CD4-positive, alpha-beta T cell treated with Interleukin-2 at 100 ng/mL for 4 hours (primary cell): ENCODE results near the gene SIM2.

Experiments
- DNase-seq: peaks from one replicate; pipeline ENCODE4 v3.0.0-alpha.2; 2020; ENCODE audit warnings: low spot score

The SIM2 gene

GRCh38 chr21:36710729-36711048 lies 11.8 kb downstream of the SIM2 start:
- no peak for DNase-seq

DNA sequence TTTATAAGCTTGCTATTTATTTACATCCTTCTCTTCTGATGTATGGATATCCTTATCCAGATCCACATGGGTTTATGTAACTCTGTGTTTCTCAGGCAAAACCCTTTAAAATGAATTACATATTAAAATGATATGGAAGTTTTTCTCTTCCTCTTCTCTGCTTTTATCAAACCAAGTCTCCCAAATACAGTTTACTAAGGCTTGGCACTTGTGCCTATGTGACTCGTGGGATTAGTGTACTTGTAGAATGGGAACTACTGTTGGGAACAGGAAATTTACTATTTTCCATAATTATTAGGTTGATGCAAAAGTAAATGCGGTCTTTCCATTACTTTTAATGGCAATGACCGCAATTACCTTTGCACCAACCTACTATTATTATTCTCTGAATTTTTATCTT lies 14.8 kb downstream of the SIM2 start:
- DNase-seq, result no peak

GRCh38 chr21:36716387-36716786 lies 17.5 kb downstream of the SIM2 start:
- no peak for DNase-seq

GRCh38 chr21:36716836-36717235 lies 17.9 kb downstream of the SIM2 start:
- DNase-seq, result no peak

GRCh38 chr21:36717976-36718375 lies 19.1 kb downstream of the SIM2 start:
- DNase-seq, result no peak

- no peak for DNase-seq
Observed at GRCh38 chr21:36718951-36719501, 20.1 kb downstream of the SIM2 start.

GRCh38 chr21:36719614-36720013 lies 20.7 kb downstream of the SIM2 start:
- DNase-seq, result no peak

- DNase-seq, result no peak
Observed at GRCh38 chr21:36721817-36722216, 22.9 kb downstream of the SIM2 start.

- DNase-seq, result no peak
Observed at GRCh38 chr21:36722370-36723368, 23.8 kb downstream of the SIM2 start.

DNA sequence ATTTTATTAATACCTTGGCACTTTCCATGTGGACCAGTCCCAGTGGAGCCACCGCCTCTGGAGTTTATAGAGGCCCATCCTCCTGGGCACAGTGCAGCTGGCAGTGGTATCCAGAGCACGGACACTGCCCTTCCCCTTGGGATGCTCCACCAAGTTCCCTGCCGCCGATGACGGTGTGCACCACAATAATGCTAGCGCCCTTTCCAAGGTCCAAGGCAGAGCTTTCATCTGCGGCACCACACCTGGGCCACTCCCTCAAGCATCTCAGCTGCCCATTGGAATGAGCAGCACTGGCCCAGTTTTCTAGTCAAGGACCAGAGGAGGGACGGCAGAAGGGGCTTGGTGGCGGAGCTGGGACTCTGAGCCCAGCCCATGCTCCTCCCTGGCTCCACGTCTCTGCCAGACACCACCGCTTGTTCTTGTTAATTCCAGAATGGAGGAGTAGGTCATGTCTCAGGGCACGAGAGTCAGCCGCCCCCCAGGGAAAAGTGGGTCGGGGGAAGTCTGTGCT lies 24.5 kb downstream of the SIM2 start:
- no peak for DNase-seq

GRCh38 chr21:36724660-36725059 lies 25.7 kb downstream of the SIM2 start:
- no peak for DNase-seq

- no peak for DNase-seq
Observed at GRCh38 chr21:36725793-36726386, 27.0 kb downstream of the SIM2 start.

DNA sequence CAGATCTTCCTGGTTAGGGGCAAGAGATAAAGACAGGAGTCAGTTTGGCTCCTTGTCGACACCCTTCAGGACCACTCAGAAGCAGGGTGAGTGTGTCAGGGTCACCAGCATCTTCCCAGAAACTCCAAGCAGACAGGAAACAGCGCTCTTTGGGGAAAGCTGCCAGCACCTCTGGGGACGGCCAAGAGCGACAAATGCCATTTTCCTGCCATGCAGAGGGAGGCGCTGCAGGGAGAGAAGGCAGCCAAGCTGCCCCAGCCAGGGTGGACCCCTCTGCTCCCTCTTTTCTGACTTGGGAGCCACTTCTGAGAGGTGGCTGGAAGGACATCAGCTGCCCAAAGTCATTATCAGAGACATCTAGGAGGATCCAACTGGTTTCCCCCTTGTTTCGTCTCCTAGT lies 29.0 kb downstream of the SIM2 start:
- no peak for DNase-seq

GRCh38 chr21:36728371-36729111 lies 29.6 kb downstream of the SIM2 start:
- DNase-seq, result no peak

- no peak for DNase-seq
Observed at GRCh38 chr21:36729310-36729970, 30.5 kb downstream of the SIM2 start.

DNA sequence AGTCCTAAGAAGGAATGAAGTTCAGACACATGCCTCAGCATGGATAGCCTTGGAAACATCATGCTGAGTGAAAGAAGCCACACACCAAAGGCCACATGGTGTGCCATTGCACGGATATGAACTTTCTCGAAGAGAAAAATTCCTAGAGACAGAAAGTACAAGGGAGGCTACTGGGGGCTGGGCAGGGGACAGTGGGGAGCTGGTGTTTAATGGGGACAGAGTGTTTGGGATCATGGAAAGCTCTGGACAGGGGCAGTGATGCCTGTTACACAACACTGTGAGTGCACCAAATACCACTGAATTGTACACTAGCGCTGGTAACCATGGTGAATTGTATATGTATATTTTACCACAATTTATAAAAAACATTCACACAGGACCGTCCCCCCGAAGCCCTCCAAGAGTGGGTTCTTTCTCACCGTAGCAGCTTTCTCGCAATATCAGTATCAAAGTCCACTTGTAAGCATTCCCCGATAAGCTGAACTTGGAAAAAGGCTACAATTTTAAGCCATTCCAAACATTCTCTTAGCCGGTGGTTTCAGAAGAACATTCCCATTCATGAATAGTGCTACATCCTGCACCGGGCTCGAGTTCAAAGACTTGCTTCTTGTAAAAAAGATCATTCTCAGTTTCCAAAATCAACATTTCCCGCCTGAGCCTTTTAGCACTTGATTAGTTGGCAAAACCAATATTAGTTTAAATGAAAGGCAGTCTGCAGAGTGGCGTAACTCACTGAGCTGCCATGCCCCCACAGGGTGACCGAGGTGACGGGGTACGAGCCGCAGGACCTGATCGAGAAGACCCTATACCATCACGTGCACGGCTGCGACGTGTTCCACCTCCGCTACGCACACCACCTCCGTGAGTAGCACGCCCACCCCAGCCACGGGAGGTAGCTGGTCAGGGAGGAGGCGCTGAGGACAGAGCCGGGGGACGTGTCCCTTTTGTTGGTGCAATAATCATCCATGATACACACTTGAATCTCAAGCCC lies 31.7 kb downstream of the SIM2 start:
- no peak for DNase-seq

DNA sequence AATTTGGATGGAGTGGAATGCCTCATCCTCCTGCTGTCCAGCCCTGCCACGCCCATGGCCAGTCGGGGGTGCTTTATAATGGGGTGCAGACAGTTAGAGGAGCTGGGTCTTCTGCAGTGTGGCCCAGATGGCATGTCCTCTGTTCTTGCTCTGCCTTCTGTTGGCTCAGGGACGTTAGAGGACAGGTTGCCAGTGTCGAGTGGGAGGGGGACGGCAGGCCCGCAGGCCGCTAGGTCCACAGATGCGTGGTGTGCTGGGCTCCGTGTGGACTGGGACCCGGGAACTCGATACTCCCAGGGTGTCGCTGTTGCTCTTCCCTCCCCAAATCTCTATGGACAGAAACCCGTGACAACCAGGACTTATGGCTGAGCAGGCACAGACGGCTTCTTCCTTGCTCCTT lies 33.3 kb downstream of the SIM2 start:
- DNase-seq, result no peak

- DNase-seq, result no peak
Observed at GRCh38 chr21:36732761-36733160, 33.8 kb downstream of the SIM2 start.

GRCh38 chr21:36733857-36734256 lies 34.9 kb downstream of the SIM2 start:
- DNase-seq, result no peak

GRCh38 chr21:36734367-36735200 lies 35.7 kb downstream of the SIM2 start:
- no peak for DNase-seq
